Gastroesophageal sphincter (tissue), 3 donors: ENCODE measurements around the gene TRIM67.

Experiments used
- EP300 ChIP-seq: sonication (generic); formaldehyde crosslinking; IDR thresholded peaks from one replicate; pipeline ENCODE4 v1.6.1; 2017; ENCODE audit warnings: antibody characterized with exemption, mild to moderate bottlenecking
- POLR2A ChIP-seq, 2 donors: fragments of 450-650 bp; IDR thresholded peaks; one replicate each; pipeline ENCODE4 v1.6.1; 2017; ENCODE audit warnings: antibody characterized with exemption in 2 of 2, mild to moderate bottlenecking in 2 of 2, moderate library complexity in 1 of 2
- POLR2AphosphoS5 ChIP-seq: sonication (generic); formaldehyde crosslinking; IDR thresholded peaks from one replicate; pipeline ENCODE4 v1.6.1; 2017; ENCODE audit warnings: antibody characterized with exemption
- TF ChIP-seq, protein P1 (sequence below), 4 experiments: fragments of 200-600 bp in 2 of 4; fragments of 450-650 bp in 2 of 4; sonication (generic) in 1 of 4; IDR thresholded peaks; one replicate each; pipeline ENCODE4 v1.5.1; 2017 to 2019; ENCODE audit warnings: antibody characterized with exemption in 4 of 4, mild to moderate bottlenecking in 2 of 4, moderate library complexity in 2 of 4

GRCh38 chr1:231138236-231138635, 23.6 kb upstream of the TRIM67 start:
- TF ChIP-seq, protein P1, sequence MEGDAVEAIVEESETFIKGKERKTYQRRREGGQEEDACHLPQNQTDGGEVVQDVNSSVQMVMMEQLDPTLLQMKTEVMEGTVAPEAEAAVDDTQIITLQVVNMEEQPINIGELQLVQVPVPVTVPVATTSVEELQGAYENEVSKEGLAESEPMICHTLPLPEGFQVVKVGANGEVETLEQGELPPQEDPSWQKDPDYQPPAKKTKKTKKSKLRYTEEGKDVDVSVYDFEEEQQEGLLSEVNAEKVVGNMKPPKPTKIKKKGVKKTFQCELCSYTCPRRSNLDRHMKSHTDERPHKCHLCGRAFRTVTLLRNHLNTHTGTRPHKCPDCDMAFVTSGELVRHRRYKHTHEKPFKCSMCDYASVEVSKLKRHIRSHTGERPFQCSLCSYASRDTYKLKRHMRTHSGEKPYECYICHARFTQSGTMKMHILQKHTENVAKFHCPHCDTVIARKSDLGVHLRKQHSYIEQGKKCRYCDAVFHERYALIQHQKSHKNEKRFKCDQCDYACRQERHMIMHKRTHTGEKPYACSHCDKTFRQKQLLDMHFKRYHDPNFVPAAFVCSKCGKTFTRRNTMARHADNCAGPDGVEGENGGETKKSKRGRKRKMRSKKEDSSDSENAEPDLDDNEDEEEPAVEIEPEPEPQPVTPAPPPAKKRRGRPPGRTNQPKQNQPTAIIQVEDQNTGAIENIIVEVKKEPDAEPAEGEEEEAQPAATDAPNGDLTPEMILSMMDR (IDR thresholded peaks at IDR 0.05), result no peak
- TF ChIP-seq POLR2A (IDR thresholded peaks at IDR 0.05) (no peak), POLR2AphosphoS5 (no peak), EP300 (no peak)
